Ascending aorta (tissue), 2 donors: ENCODE results near the gene CNPY2. TPM values are rescaled to one million over a fixed set of nuclear protein-coding genes. Genes with fewer than 3 reads are reported as not detected.

ENCODE experiments used
- DNase-seq, 2 donors: peaks; one replicate each; pipeline ENCODE4 v3.0.0-alpha.2; 2019; ENCODE audit warnings: low spot score in 2 of 2
- H3K27ac ChIP-seq, 2 donors: fragments of 200-600 bp; sonication (generic); one replicate each; pipeline ENCODE4 v1.5.1; 2016 to 2017; ENCODE audit warnings: mild to moderate bottlenecking in 1 of 2
- H3K27me3 ChIP-seq: fragments of 200-600 bp; sonication (generic); one replicate; pipeline ENCODE4 v1.5.1; 2017
- H3K36me3 ChIP-seq, 2 donors: fragments of 200-600 bp; sonication (generic); one replicate each; pipeline ENCODE4 v1.5.1; 2016
- H3K4me1 ChIP-seq, 2 donors: fragments of 200-600 bp; sonication (generic); one replicate each; pipeline ENCODE4 v1.5.1; 2016 to 2017; ENCODE audit warnings: mild to moderate bottlenecking in 1 of 2
- H3K4me3 ChIP-seq, 2 donors: fragments of 200-600 bp; sonication (generic); one replicate each; pipeline ENCODE4 v1.5.1; 2016 to 2017; ENCODE audit warnings: mild to moderate bottlenecking in 1 of 2
- H3K9me3 ChIP-seq, 2 donors: fragments of 200-600 bp; sonication (generic); one replicate each; pipeline ENCODE4 v1.5.1; 2016
- CTCF ChIP-seq, 3 experiments: fragments of 200-600 bp in 2 of 3; fragments of 450-650 bp in 1 of 3; sonication (generic) in 2 of 3; IDR thresholded peaks; one replicate each; pipeline ENCODE4 v1.5.1; 2016 to 2019; ENCODE audit warnings: antibody characterized with exemption in 3 of 3, mild to moderate bottlenecking in 1 of 3, moderate library complexity in 1 of 3
- intact Hi-C: fragments of 100-400 bp; cut with DNase I; formaldehyde crosslinking; loops from one replicate; pipeline ENCODE4 v1.15.1; 2023
- total RNA-seq: library from RNA; depleted of rRNA; stranded (reverse); fragments of >200 nt; gene quantifications from one replicate; pipeline ENCODE4 v1.1.0, GENCODE V29; 2016

CNPY2 gene
- total RNA-seq, 1 donor from 2014 or later, result 34.6 TPM

- Histone ChIP-seq H3K4me3 (no peak overlapping the region), H3K27me3 (no peaks in the 10 kb centered on the region), H3K4me1 (peaks cover 0 to 10% of the 10 kb centered on the region in 2 donors), H3K9me3 (no peaks in the 10 kb centered on the region), H3K36me3 (peaks cover 20 to 41% of the 10 kb centered on the region in 2 donors), H3K27ac (no peak overlapping the region)
- no peak for DNase-seq
- intact Hi-C loops, result no loop called here
- no peak for TF ChIP-seq CTCF (IDR thresholded peaks at IDR 0.05)
Measured at GRCh38 chr12:56304276-56304675, 11.5 kb downstream of the CNPY2 start.

- intact Hi-C loops, result loop anchor here (1.0 to 2.0 kb wide), 4 partner anchors 15 to 77 kb away; partner anchors contain the start of genes COQ10A, NABP2 and PAN2
Measured at GRCh38 chr12:56300644-56301464, 14.9 kb downstream of the CNPY2 start.

DNA sequence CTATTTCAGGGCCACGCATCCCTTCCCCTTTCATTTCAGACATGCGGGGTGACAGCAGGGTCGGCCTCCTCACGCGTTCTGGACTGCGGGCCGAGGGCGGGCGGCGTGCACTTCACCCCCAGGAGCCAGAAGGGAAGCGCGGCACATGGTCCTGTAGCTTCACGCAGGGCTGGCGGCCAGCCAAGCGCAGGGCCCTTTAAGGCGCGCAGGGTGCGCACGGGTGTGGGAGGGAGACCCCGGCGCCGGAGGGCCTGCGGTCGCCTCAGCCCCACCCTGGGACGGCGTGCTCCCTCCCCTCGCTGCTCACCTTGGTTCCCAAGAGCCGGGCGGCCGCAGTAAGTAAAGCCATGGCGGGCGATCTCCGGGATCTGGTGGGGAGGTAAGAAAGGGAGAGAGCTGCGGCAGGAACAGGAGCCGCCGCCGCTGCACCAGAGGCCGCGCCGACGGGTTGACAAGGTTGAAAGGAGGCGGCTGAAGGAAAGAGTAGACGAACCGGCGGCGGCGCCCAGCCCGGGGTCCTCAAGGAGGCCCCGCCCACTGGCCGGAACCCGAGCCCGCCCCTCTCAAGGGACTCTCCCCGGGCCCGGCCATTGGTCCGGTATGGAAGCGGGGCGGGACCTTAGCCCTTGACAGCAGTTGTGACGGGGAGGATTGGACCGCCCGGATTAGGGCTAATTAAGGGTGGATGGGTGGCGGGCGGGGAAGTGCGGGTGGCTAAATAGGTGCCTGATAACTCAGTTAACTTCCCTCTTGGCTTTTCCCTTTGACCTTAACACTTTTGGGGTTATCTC is 15.7 kb downstream of the CNPY2 start, which contains the start of gene CS:
Gene CS (minus strand): TSS at position 478 of the 791 bp plus-strand sequence. CDS start 129 bp downstream, at position 349.
- peak; percentile 98 to 100 for DNase-seq
- no peak for TF ChIP-seq CTCF (IDR thresholded peaks at IDR 0.05)
- Histone ChIP-seq H3K36me3 (peaks cover 3 to 13% of the 10 kb centered on the region in 2 donors), H3K27me3 (no peaks in the 10 kb centered on the region), H3K4me3 (peak within 1 kb of the TSS; percentile 82 to 93), H3K27ac (peak within 1 kb of the TSS; percentile 91 to 96), H3K9me3 (no peaks in the 10 kb centered on the region), H3K4me1 (peaks cover 9 to 25% of the 10 kb centered on the region in 2 donors)
- intact Hi-C loops, result loop anchor here (1.0 to 2.0 kb wide), 4 partner anchors 16 to 76 kb away; partner anchors contain the start of genes COQ10A, NABP2 and PAN2

More at GRCh38 chr12:56300644-56301464, 14.9 kb downstream of the CNPY2 start:
- Histone ChIP-seq H3K36me3 (peaks cover 3 to 20% of the 10 kb centered on the region in 2 donors), H3K27ac (peak overlapping the region; percentile 91 to 96), H3K4me1 (peaks cover 9 to 25% of the 10 kb centered on the region in 2 donors), H3K4me3 (peak overlapping the region; percentile 82 to 93), H3K9me3 (no peaks in the 10 kb centered on the region), H3K27me3 (no peaks in the 10 kb centered on the region)
- no peak for TF ChIP-seq CTCF (IDR thresholded peaks at IDR 0.05)
- no peak for DNase-seq

DNA sequence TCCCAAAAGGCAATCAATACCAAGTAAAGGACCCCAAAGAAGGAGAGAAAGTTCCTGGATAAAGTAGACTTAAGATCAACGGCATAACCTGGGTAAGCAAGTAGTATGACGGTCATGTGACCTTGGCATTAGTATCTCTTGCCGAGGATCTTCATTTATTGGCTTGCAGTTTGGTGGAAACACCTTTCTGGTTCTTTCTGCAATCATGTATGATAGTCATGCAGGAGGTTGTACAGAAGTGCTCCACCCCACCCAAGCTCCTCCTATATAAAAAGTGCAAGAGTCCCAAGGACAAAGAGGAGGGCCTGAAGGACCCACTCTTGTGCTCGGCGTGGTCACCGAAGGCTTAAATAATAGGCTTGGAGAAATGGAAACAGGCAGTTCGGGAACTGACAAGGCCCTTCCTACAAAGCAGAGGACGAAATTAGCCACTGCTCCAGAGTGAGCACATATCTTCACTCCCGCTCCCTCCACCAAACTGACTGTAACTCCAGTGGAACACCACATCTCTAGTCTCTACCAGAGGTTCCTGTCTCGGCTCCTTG is 16.4 kb downstream of the CNPY2 start:
- peaks cover 9 to 25% of the 10 kb centered on the region in 2 donors for H3K4me1 ChIP-seq
- no peak for DNase-seq
- H3K9me3 ChIP-seq, result no peaks in the 10 kb centered on the region
- H3K36me3 ChIP-seq, result peaks cover 3 to 11% of the 10 kb centered on the region in 2 donors
- intact Hi-C loops, result no loop called here
- H3K27me3 ChIP-seq, result no peaks in the 10 kb centered on the region
- TF ChIP-seq CTCF (IDR thresholded peaks at IDR 0.05), result no peak
- peak overlapping the region; percentile 82 to 93 for H3K4me3 ChIP-seq
- H3K27ac ChIP-seq, result peak overlapping the region; percentile 91 to 96

DNA sequence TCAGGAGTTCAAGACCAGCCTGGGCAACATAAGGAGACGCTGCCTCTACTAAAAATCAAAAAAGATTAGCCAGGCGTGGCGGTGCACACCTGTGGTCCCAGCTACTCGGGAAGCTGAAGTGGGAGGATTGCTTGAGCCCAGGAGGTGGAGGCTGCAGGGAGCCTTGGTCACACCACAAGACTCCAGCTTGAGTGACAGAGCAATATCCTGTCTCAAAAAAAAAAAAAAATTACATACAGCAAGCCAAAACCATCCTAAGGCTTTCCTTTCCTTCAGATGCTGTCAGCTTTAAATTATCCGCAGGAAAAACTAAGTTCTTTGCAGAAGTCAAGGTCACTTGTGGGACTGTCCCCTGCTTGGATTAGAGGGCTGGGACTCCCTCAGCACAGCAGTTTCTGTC is 17.0 kb downstream of the CNPY2 start:
- Histone ChIP-seq H3K9me3 (no peaks in the 10 kb centered on the region), H3K36me3 (peaks cover 0 to 5% of the 10 kb centered on the region in 2 donors), H3K4me1 (peaks cover 9 to 25% of the 10 kb centered on the region in 2 donors), H3K4me3 (peak overlapping the region; percentile 82 to 93), H3K27me3 (no peaks in the 10 kb centered on the region), H3K27ac (peak overlapping the region; percentile 91 to 96)
- DNase-seq, result no peak
- intact Hi-C loops, result no loop called here
- TF ChIP-seq CTCF (IDR thresholded peaks at IDR 0.05), result no peak
